Spleen (tissue), 11 donors: ENCODE results near the gene SNPH. TPM values are rescaled to one million over a fixed set of nuclear protein-coding genes. Genes with fewer than 3 reads are reported as not detected.

Experiments used
- DNase-seq: peaks from one replicate; pipeline ENCODE4 v3.0.0-alpha.2; 2020
- H3K27ac ChIP-seq, 8 donors: fragments of 200-600 bp; sonication (generic) in 7 of 8; 1 replicate in 4 of 8; 2 replicates in 4 of 8; pipeline versions ENCODE4 v1.5.0 to v1.8.0; 2016 to 2021; ENCODE audit warnings: inconsistent platforms in 4 of 8, mild to moderate bottlenecking in 4 of 8, moderate library complexity in 1 of 8
- H3K27me3 ChIP-seq, 7 donors: fragments of 200-600 bp; sonication (generic) in 6 of 7; replicated peaks in 1 of 7; 1 replicate in 4 of 7; 2 replicates in 3 of 7; pipeline versions ENCODE4 v1.5.0 to v1.8.0; 2016 to 2021; ENCODE audit warnings: inconsistent platforms in 3 of 7, mild to moderate bottlenecking in 1 of 7
- H3K36me3 ChIP-seq, 6 donors: fragments of 200-600 bp; sonication (generic) in 5 of 6; 1 replicate in 4 of 6; 2 replicates in 2 of 6; pipeline versions ENCODE4 v1.5.0 to v1.8.0; 2016 to 2021; ENCODE audit warnings: inconsistent platforms in 2 of 6
- H3K4me1 ChIP-seq, 6 donors: fragments of 200-600 bp; sonication (generic) in 5 of 6; 1 replicate in 3 of 6; 2 replicates in 3 of 6; pipeline versions ENCODE4 v1.5.0 to v1.8.0; 2016 to 2021; ENCODE audit warnings: inconsistent platforms in 3 of 6
- H3K4me3 ChIP-seq, 8 donors: fragments of 200-600 bp; sonication (generic) in 7 of 8; 1 replicate in 4 of 8; 2 replicates in 4 of 8; pipeline versions ENCODE4 v1.5.0 to v1.8.0; 2016 to 2021; ENCODE audit warnings: inconsistent platforms in 4 of 8, mild to moderate bottlenecking in 4 of 8, moderate library complexity in 2 of 8
- H3K9me3 ChIP-seq, 8 donors: fragments of 200-600 bp; sonication (generic) in 7 of 8; 1 replicate in 4 of 8; 2 replicates in 4 of 8; pipeline versions ENCODE4 v1.5.0 to v1.8.0; 2016 to 2021; ENCODE audit warnings: inconsistent platforms in 4 of 8
- CTCF ChIP-seq, 11 experiments: fragments of 200-600 bp in 7 of 11; fragments of 450-650 bp in 4 of 11; sonication (generic) in 4 of 11; IDR thresholded peaks in 8 of 11; conservative IDR thresholded peaks in 3 of 11; 1 replicate in 7 of 11; 2 replicates in 4 of 11; pipeline versions ENCODE4 v1.4.0 to v1.8.0; 2016 to 2021; ENCODE audit warnings: antibody characterized with exemption in 11 of 11, inconsistent platforms in 4 of 11, mild to moderate bottlenecking in 1 of 11
- POLR2A ChIP-seq, 3 donors: fragments of 450-650 bp; IDR thresholded peaks; one replicate each; pipeline ENCODE4 v1.5.1; 2017; ENCODE audit warnings: antibody characterized with exemption in 3 of 3, mild to moderate bottlenecking in 1 of 3
- POLR2AphosphoS5 ChIP-seq, 3 donors: sonication (generic); formaldehyde crosslinking; IDR thresholded peaks; one replicate each; pipeline ENCODE4 v1.5.1; 2017; ENCODE audit warnings: antibody characterized with exemption in 3 of 3
- WGBS, 5 donors: extraction: QIAGEN DNeasy Blood & Tissue Kit in 3 of 5; methylation state at CpG; one replicate each; pipeline versions ENCODE4 v1.1.5 to v1.1.7; 2013 to 2018; 5-methylcytosine and 5-hydroxymethylcytosine counted together
- intact Hi-C: fragments of 100-400 bp; cut with DNase I; formaldehyde crosslinking; loops from one replicate; pipeline ENCODE4 v1.15.0; 2023; ENCODE audit warnings: low total_unique reads
- polyA plus RNA-seq, 3 donors: library from polyadenylated mRNA; stranded (reverse); fragments of 200-250 nt; gene quantifications; one replicate each; pipeline ENCODE4 v1.2.1, GENCODE V29; 2013
- total RNA-seq, 7 donors: library from RNA; depleted of rRNA in 3 of 7; stranded (reverse); fragments of >200 nt in 3 of 7; fragmentation: NEBNext Ultra II Directional in 4 of 7; extraction: Animal tissue kit (Norgen Biotek cat#: 25700) in 4 of 7; gene quantifications; one replicate each; pipeline versions ENCODE4 v1.1.0 to v1.2.1, GENCODE V29; 2016 to 2021
- donor health status: healthy with polysubstance abuse.
- donor health status: DM: no; HTN: no; CAD: no; lungs with moderate emphysema.
- donor health status: DM: no; HTN: no; CAD: no.
- donor health status: Bipolar disorder and iron deficiency.
- donor health status: healthy.
- donor health status: DM: no; HTN: no; CAD: no.
- donor health status: DM: yes; HTN: yes; CAD: no.

Gene SNPH
- total and polyA plus RNA-seq, 10 donors, result 0.58 to 3.5 (median 2.0) TPM

GRCh38 chr20:1269850-1270249 is 3.8 kb downstream of the SNPH start:
- TF ChIP-seq POLR2AphosphoS5 (IDR thresholded peaks at IDR 0.05) (no peak), CTCF (IDR thresholded peaks at IDR 0.05 in 8 of 11, conservative IDR thresholded peaks at IDR 0.05 in 3 of 11) (no peak), POLR2A (IDR thresholded peaks at IDR 0.05) (no peak)
- intact Hi-C loops, result no loop called here
- H3K9me3 ChIP-seq, result no peaks in the 10 kb centered on the region
- H3K4me1 ChIP-seq, result peaks cover 0 to 27% (median 18%) of the 10 kb centered on the region in 6 donors
- no peak overlapping the region for H3K4me3 ChIP-seq
- no peak for DNase-seq
- WGBS, 5 donors, result 90 to 100% (median 95%) methylated on average over 3 of the region's 3 CpGs
- H3K27me3 ChIP-seq, result peaks cover 0 to 16% (median 0%) of the 10 kb centered on the region in 7 donors
- no peaks in the 10 kb centered on the region for H3K36me3 ChIP-seq
- no peak overlapping the region for H3K27ac ChIP-seq

GRCh38 chr20:1272368-1273100 is 6.4 kb downstream of the SNPH start:
- intact Hi-C loops, result no loop called here
- Histone ChIP-seq H3K27ac (no peak overlapping the region), H3K27me3 (no peaks in the 10 kb centered on the region), H3K4me3 (no peak overlapping the region), H3K9me3 (no peaks in the 10 kb centered on the region), H3K36me3 (no peaks in the 10 kb centered on the region), H3K4me1 (peaks cover 0 to under 1% (median 0%) of the 10 kb centered on the region in 6 donors)
- TF ChIP-seq CTCF (IDR thresholded peaks at IDR 0.05 in 8 of 11, conservative IDR thresholded peaks at IDR 0.05 in 3 of 11) (no peak), POLR2A (IDR thresholded peaks at IDR 0.05) (no peak), POLR2AphosphoS5 (IDR thresholded peaks at IDR 0.05) (no peak)
- no peak for DNase-seq
- WGBS, 5 donors, result 38 to 53% (median 46%) methylated on average over 5 to 6 of the region's 6 CpGs

- H3K4me3 ChIP-seq, result no peak overlapping the region
- H3K36me3 ChIP-seq, result no peaks in the 10 kb centered on the region
- H3K9me3 ChIP-seq, result no peaks in the 10 kb centered on the region
- 76 to 98% (median 89%) methylated on average over 2 of the region's 2 CpGs for WGBS, 5 donors
- TF ChIP-seq POLR2A (IDR thresholded peaks at IDR 0.05) (no peak), POLR2AphosphoS5 (IDR thresholded peaks at IDR 0.05) (no peak), CTCF (IDR thresholded peaks at IDR 0.05 in 8 of 11, conservative IDR thresholded peaks at IDR 0.05 in 3 of 11) (no peak)
- H3K4me1 ChIP-seq, result no peaks in the 10 kb centered on the region
- intact Hi-C loops, result no loop called here
- no peaks in the 10 kb centered on the region for H3K27me3 ChIP-seq
- H3K27ac ChIP-seq, result no peak overlapping the region
- DNase-seq, result no peak
Measured at GRCh38 chr20:1273366-1273765, 7.3 kb downstream of the SNPH start.

- H3K4me3 ChIP-seq, result no peak overlapping the region
- no peak overlapping the region for H3K27ac ChIP-seq
- DNase-seq, result no peak
- no peaks in the 10 kb centered on the region for H3K4me1 ChIP-seq
- intact Hi-C loops, result no loop called here
- H3K27me3 ChIP-seq, result no peaks in the 10 kb centered on the region
- no peaks in the 10 kb centered on the region for H3K36me3 ChIP-seq
- no peaks in the 10 kb centered on the region for H3K9me3 ChIP-seq
- TF ChIP-seq CTCF (IDR thresholded peaks at IDR 0.05 in 8 of 11, conservative IDR thresholded peaks at IDR 0.05 in 3 of 11) (no peak), POLR2AphosphoS5 (IDR thresholded peaks at IDR 0.05) (no peak), POLR2A (IDR thresholded peaks at IDR 0.05) (no peak)
- WGBS, 5 donors, result 88 to 94% (median 91%) methylated on average over 14 of the region's 14 CpGs
Measured at GRCh38 chr20:1274485-1275311, 8.6 kb downstream of the SNPH start.
